ENCODE results near the gene PPP1CA. TPM values are rescaled to one million over a fixed set of nuclear protein-coding genes. Genes with fewer than 3 reads are reported as not detected.
"Not testable (repeated sequence)": the region's sequence is repeated elsewhere in the genome, so short reads cannot be mapped to it uniquely, and the experiment has no call there.

PPP1CA gene
- polyA plus RNA-seq, 2 of the 4 experiments (the other 2 are of a cell fraction), result 174 to 208 TPM

DNA sequence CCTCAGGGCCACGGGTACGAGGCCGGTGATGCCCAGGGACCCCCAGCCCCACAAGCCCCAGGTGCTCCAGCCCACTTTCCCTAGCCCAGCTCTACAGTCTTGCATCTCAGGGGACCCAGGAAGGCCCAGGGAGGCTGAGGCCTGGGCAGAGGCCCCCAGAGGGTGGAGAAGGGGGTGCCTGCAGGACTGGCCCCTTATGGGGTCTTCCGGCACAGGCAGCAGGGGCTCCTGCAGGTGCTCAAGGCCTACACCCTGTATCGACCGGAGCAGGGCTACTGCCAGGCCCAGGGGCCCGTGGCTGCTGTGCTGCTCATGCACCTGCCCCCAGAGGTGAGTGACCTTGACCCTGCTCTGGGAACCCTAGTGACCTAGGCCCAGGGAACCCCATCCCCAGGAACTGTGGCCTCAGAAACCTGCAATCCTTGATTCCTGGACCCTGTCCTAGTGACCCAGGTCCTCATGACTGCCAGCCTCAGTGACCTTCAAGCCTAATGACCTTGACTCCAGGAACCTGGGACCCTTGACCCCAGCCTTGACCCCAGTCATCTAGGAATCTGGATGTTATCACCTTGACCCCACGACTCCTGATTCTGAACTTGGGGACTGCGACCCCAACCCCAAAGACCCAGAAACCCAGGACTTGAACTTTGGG lies 4.2 kb upstream of the PPP1CA start:
- ATAC-seq (no peak), DNase-seq (ENCODE audit: low read depth in 1 of 2, low spot score in 1 of 2) (no peak), FAIRE-seq (no peak)
- Histone ChIP-seq H3K9me3 (no peaks in the 10 kb centered on the region), H3K4me1 (peaks cover 6% of the 10 kb centered on the region; the same call in 2 of the 3 replicates), H3K4me3 (no peak overlapping the region), H3K4me2 (no peak overlapping the region), H3K27ac (no peak overlapping the region)
- WGBS (ENCODE audit: missing lambda C conversion rate), result 74% methylated on average over 8 of the region's 9 CpGs
- ChIA-PET POLR2A (no interaction called here), CTCF (interaction anchor here (0.6 to 46.2 kb wide), 6 partner anchors 11 to 60 kb away, joined by 3 to 1913 read pairs (median 3); partner anchors contain the start of genes CLCF1, POLD4 and RAD9A)
- TF ChIP-seq NFE2L2 (conservative IDR thresholded peaks at IDR 0.05; ENCODE audit: low read length), result no peak
- TF ChIP-seq, protein P1, sequence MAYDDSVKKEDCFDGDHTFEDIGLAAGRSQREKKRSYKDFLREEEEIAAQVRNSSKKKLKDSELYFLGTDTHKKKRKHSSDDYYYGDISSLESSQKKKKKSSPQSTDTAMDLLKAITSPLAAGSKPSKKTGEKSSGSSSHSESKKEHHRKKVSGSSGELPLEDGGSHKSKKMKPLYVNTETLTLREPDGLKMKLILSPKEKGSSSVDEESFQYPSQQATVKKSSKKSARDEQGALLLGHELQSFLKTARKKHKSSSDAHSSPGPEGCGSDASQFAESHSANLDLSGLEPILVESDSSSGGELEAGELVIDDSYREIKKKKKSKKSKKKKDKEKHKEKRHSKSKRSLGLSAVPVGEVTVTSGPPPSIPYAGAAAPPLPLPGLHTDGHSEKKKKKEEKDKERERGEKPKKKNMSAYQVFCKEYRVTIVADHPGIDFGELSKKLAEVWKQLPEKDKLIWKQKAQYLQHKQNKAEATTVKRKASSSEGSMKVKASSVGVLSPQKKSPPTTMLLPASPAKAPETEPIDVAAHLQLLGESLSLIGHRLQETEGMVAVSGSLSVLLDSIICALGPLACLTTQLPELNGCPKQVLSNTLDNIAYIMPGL (CRISPR knock-in tag; IDR thresholded peaks at IDR 0.05; ENCODE audit: borderline replicate concordance), result no peak
- no peak for TF ChIP-seq TFCP2L1 (CRISPR knock-in tag; IDR thresholded peaks at IDR 0.05)
- TF ChIP-seq, protein P2, sequence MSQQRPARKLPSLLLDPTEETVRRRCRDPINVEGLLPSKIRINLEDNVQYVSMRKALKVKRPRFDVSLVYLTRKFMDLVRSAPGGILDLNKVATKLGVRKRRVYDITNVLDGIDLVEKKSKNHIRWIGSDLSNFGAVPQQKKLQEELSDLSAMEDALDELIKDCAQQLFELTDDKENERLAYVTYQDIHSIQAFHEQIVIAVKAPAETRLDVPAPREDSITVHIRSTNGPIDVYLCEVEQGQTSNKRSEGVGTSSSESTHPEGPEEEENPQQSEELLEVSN (IDR thresholded peaks at IDR 0.05; ENCODE audit: borderline replicate concordance, low read depth), result no peak
- TF ChIP-seq POLR2A (IDR thresholded peaks at IDR 0.05; ENCODE audit: low read length), result no peak
- no peak for TF ChIP-seq ZSCAN20 (CRISPR knock-in tag; IDR thresholded peaks at IDR 0.05)
- TF ChIP-seq FOSB (CRISPR knock-in tag; IDR thresholded peaks at IDR 0.05), result no peak
- TF ChIP-seq CEBPB (IDR thresholded peaks at IDR 0.05), result no peak
- no peak for TF ChIP-seq CBX2 (IDR thresholded peaks at IDR 0.05; ENCODE audit: borderline replicate concordance, low read depth)
- no peak for TF ChIP-seq ZFP36 (IDR thresholded peaks at IDR 0.05; ENCODE audit: borderline replicate concordance, partially characterized antibody)
- TF ChIP-seq KDM5A (IDR thresholded peaks at IDR 0.05), result no peak
- TF ChIP-seq RCOR1 (IDR thresholded peaks at IDR 0.05; ENCODE audit: low read depth, low read length), result no peak
- TF ChIP-seq RFX5 (IDR thresholded peaks at IDR 0.05), result no peak
- TF ChIP-seq, protein P3, sequence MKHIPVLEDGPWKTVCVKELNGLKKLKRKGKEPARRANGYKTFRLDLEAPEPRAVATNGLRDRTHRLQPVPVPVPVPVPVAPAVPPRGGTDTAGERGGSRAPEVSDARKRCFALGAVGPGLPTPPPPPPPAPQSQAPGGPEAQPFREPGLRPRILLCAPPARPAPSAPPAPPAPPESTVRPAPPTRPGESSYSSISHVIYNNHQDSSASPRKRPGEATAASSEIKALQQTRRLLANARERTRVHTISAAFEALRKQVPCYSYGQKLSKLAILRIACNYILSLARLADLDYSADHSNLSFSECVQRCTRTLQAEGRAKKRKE (CRISPR knock-in tag; IDR thresholded peaks at IDR 0.05; ENCODE audit: low read depth), result no peak

DNA sequence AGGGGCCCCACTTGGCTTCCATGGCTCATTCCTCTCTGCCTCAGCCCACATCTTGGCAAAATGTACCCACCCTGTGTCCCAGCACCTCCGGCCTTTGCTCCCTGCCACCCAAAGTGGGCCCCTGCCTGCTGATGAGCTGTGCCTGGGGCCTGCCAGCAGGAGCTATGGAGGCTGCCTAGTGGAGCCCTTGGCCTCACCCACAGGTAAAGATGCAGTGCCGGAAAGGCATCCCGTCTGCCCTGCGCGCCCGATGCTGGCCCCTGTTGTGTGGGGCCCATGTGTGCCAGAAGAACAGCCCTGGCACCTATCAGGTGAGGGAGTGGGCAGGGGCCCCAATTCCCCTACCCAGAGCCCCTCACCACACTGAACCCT lies 3.5 kb upstream of the PPP1CA start:
- DNase-seq (ENCODE audit: low read depth in 1 of 2, low spot score in 1 of 2), result no peak
- H3K4me1 ChIP-seq, result peaks cover 12% of the 10 kb centered on the region
- H3K27ac ChIP-seq, result no peak overlapping the region
- TF ChIP-seq ZC3H11A (IDR thresholded peaks at IDR 0.05) (no peak), MYC (IDR thresholded peaks at IDR 0.05; ENCODE audit: borderline replicate concordance, low read length) (no peak)
- TF ChIP-seq, protein P4, sequence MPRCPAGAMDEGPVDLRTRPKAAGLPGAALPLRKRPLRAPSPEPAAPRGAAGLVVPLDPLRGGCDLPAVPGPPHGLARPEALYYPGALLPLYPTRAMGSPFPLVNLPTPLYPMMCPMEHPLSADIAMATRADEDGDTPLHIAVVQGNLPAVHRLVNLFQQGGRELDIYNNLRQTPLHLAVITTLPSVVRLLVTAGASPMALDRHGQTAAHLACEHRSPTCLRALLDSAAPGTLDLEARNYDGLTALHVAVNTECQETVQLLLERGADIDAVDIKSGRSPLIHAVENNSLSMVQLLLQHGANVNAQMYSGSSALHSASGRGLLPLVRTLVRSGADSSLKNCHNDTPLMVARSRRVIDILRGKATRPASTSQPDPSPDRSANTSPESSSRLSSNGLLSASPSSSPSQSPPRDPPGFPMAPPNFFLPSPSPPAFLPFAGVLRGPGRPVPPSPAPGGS (IDR thresholded peaks at IDR 0.05), result no peak
- CTCF ChIA-PET, result interaction anchor here (0.6 to 46.2 kb wide), 6 partner anchors 12 to 59 kb away, joined by 3 to 1913 read pairs (median 3); partner anchors contain the start of genes CLCF1, POLD4 and RAD9A
- no peaks in the 10 kb centered on the region for H3K9me3 ChIP-seq
- POLR2A ChIA-PET, result no interaction called here
- H3K4me2 ChIP-seq, result no peak overlapping the region
- H3K4me3 ChIP-seq, result no peak overlapping the region
- ATAC-seq, result no peak
- 79% methylated on average over 2 of the region's 6 CpGs for WGBS (ENCODE audit: missing lambda C conversion rate)
- FAIRE-seq, result no peak

DNA sequence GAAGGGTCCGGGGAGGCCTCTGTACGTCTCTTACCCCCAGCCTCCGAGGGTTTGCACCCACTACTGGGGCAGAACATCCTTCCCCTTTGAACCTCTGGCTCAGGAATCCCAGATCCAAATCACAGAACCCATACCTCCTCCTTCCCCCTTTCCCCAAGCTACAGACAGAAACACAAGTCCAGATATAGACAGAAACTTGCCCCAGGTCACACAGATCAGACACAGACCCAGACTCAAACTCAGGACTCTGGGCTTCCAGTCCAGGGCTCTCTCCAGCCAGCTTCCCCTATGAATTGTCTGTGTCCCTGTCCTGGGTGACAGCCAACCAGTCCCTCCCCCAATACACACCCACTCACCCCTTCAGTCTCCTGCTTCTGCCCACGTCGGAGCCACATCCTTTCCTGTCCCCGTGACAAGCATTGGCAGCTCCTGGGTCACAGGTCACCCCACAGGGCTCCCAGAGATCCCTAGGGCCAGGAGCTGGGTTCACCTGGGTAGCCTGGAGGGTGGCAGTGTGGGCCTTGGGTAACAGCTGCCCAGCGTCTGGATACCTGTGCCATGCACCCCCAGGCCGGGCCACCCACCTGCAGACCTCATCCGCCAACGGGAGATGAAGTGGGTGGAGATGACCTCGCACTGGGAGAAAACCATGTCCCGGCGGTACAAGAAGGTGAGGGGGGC lies 3.0 kb upstream of the PPP1CA start:
- ATAC-seq (no peak), FAIRE-seq (no peak), DNase-seq (ENCODE audit: low read depth in 1 of 2, low spot score in 1 of 2) (no peak)
- ChIA-PET POLR2A (no interaction called here), CTCF (interaction anchor here (0.5 to 46.2 kb wide), 6 partner anchors 9 to 58 kb away, joined by 3 to 1913 read pairs (median 20); partner anchors contain the start of genes CARNS1, CLCF1, POLD4 and RAD9A)
- Histone ChIP-seq H3K4me1 (peaks cover 15% of the 10 kb centered on the region), H3K9me3 (no peaks in the 10 kb centered on the region), H3K4me2 (no peak overlapping the region), H3K27ac (no peak overlapping the region), H3K4me3 (no peak overlapping the region)
- no peak for TF ChIP-seq ZSCAN20 (CRISPR knock-in tag; IDR thresholded peaks at IDR 0.05)
- TF ChIP-seq HEYL (CRISPR knock-in tag; IDR thresholded peaks at IDR 0.05), result no peak
- no peak for TF ChIP-seq NPAS2 (CRISPR knock-in tag; IDR thresholded peaks at IDR 0.05; ENCODE audit: borderline replicate concordance)
- 89% methylated on average over 13 of the region's 13 CpGs for WGBS (ENCODE audit: missing lambda C conversion rate)

DNA sequence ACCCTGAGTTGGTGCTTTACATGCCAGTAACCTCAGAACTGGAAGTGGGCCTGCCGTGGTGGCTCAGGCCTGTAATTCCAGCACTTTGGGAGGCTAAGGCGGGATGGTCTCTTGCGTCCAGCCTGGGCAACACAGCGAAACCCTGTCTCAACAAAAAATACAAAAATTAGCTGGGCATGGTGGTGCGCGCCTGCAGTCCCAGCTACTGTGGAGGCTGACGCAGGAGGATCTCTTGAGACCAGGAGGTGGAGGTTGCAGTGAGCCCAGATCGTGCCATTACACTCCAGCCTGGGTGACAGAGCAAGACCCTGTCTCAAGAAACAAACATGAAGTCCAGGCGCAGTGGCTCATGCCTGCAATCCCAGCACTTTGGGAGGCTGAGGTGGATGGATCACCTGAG lies 1.4 kb upstream of the PPP1CA start:
- not testable (repeated sequence) for ATAC-seq; H3K4me2 ChIP-seq; H3K27ac ChIP-seq; H3K4me3 ChIP-seq; H3K9me3 ChIP-seq; DNase-seq (ENCODE audit: low read depth in 1 of 2, low spot score in 1 of 2); FAIRE-seq
- WGBS (ENCODE audit: missing lambda C conversion rate), result 94% methylated on average over 9 of the region's 9 CpGs
- CTCF ChIA-PET, result interaction anchor here (3.1 to 46.2 kb wide), 5 partner anchors 10 to 45 kb away, joined by 18 to 1913 read pairs (median 36); partner anchors contain the start of genes CARNS1, CLCF1, POLD4 and RAD9A
- peaks cover 15% of the 10 kb centered on the region for H3K4me1 ChIP-seq
- POLR2A ChIA-PET, result interaction anchor here (2.2 kb wide), 1 partner anchor 66 kb away, joined by 14 read pairs; the partner anchor contains the start of gene TMEM134

DNA sequence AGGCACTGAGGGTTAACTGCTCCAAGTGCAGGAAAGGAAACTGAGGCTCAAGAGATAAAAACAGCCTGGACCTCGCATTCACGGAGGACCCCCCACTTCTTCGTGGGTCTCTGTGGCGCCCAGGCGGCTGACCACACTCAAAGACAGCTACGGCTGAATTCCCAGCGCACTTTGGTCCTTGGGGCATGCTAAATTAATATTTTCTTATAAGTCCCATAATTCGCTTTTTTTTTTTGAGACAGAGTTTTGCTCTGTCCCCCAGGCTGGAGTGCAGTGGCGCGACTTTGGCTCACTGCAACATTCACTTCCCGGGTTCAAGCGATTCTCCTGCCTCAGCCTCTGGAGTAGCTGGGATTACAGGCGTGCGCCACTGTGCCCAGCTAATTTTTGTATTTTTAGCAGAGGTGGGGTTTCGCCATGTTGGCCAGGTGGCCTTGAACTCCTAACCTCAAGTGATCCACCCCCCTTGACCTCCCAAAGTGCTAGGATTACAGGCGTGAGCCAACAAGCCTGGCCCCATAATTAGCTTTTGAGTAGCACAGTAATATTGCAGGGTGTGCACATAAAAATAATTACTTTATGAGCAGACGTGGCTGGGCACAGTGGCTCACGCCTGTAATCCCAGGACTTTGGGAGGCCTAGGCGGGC lies 658 bp upstream of the PPP1CA start:
- not testable (repeated sequence) for H3K9me3 ChIP-seq; DNase-seq (ENCODE audit: low read depth in 1 of 2, low spot score in 1 of 2); FAIRE-seq; ATAC-seq
- 69% methylated on average over 19 of the region's 19 CpGs for WGBS (ENCODE audit: missing lambda C conversion rate)
- Histone ChIP-seq H3K4me3 (peak overlapping the region; percentile 14; the same call in 1 of the 3 replicates), H3K4me2 (peak overlapping the region; percentile 74), H3K27ac (peak overlapping the region; percentile 89 to 98), H3K4me1 (peaks cover 15% of the 10 kb centered on the region)
- CTCF ChIA-PET, result interaction anchor here (0.7 to 46.2 kb wide), 21 partner anchors 11 to 212 kb away, joined by 3 to 1913 read pairs (median 6); partner anchors contain the start of genes CARNS1, CLCF1, GPR152 and POLD4
- POLR2A ChIA-PET, result interaction anchor here (0.5 to 2.2 kb wide), 22 partner anchors 10 to 181 kb away, joined by 3 to 21 read pairs (median 4); partner anchors contain the start of genes GSTP1, PITPNM1, POLD4 and PTPRCAP
